GM20431 (cell line): ENCODE data around the gene XKR3.
"Not testable (repeated sequence)": the region's sequence is repeated elsewhere in the genome, so short reads cannot be mapped to it uniquely, and the experiment has no call there.

ENCODE experiments used
- in situ Hi-C: fragments of 300-500 bp; cut with MseI, MboI; formaldehyde crosslinking; loops from one replicate; pipeline ENCODE4 v1.15.0; 2020; ENCODE audit warnings: low sequenced_read_pairs; ENCODE audit not compliant: unreplicated experiment

Gene XKR3

GRCh38 chr22:16760416-16760815 is 64.8 kb downstream of the XKR3 start:
- in situ Hi-C loops, result not testable (repeated sequence)

- in situ Hi-C loops, result not testable (repeated sequence)
Measured at GRCh38 chr22:16749282-16749681, 75.9 kb downstream of the XKR3 start.

GRCh38 chr22:16748160-16748929 is 76.9 kb downstream of the XKR3 start:
- in situ Hi-C loops, result not testable (repeated sequence)

GRCh38 chr22:16747266-16748159 is 77.7 kb downstream of the XKR3 start:
- in situ Hi-C loops, result not testable (repeated sequence)

GRCh38 chr22:16734271-16734670 is 90.9 kb downstream of the XKR3 start:
- in situ Hi-C loops, result not testable (repeated sequence)
